A673 (cell line): ENCODE measurements around the gene CAMKK2.
"Not testable (repeated sequence)": the region's sequence is repeated elsewhere in the genome, so short reads cannot be mapped to it uniquely, and the experiment has no call there.

Experiments used
- CTCF ChIP-seq: fragments of 300-800, 200-600 bp; sonication (generic); conservative IDR thresholded peaks from 2 replicates; pipeline ENCODE4 v1.5.1; 2017; ENCODE audit warnings: low read depth, mild to moderate bottlenecking, antibody characterized with exemption, low read length, moderate library complexity, mixed read lengths
- EZH2 ChIP-seq: fragments of 200-600 bp; sonication (generic); IDR thresholded peaks from 2 replicates; pipeline ENCODE4 v1.6.1; 2017; ENCODE audit warnings: borderline replicate concordance, low read depth, mild to moderate bottlenecking, mixed read lengths, antibody characterized with exemption, low read length; ENCODE audit not compliant: poor library complexity, severe bottlenecking

DNA sequence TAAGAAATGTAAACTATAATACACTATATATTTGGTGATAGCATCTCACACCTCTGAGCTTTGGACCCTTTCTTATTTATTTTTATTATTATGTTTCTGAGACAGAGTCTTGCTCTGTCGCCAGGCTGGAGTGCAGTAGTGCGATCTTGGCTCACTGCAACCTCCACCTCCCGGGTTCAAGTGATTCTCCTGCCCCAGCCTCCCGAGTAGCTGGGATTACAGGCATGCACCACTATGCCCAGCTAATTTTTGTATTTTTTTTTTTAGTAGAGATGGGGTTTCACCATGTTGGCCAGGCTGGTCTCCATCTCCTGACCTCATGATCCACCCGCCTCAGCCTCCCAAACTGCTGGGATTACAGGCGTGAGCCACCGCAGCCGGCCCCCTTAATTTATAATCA is 10.9 kb upstream of the CAMKK2 start:
- TF ChIP-seq CTCF, EZH2: not testable (repeated sequence)
